Sigmoid colon (tissue), 7 donors: Measurements from ENCODE around the gene FAM181B. TPM values are rescaled to one million over a fixed set of nuclear protein-coding genes. Genes with fewer than 3 reads are reported as not detected.

ENCODE experiments used
- DNase-seq: peaks from one replicate; pipeline ENCODE4 v3.0.0-alpha.2; 2019
- H3K27ac ChIP-seq, 4 donors: fragments of 200-600 bp; sonication (generic); one replicate each; pipeline ENCODE4 v1.5.1; 2016 to 2019; ENCODE audit warnings: mild to moderate bottlenecking in 1 of 4
- H3K27me3 ChIP-seq, 3 donors: fragments of 200-600 bp; sonication (generic); one replicate each; pipeline ENCODE4 v1.5.1; 2019; ENCODE audit warnings: mild to moderate bottlenecking in 1 of 3
- H3K36me3 ChIP-seq, 4 donors: fragments of 200-600 bp; sonication (generic); one replicate each; pipeline ENCODE4 v1.5.1; 2016 to 2019
- H3K4me1 ChIP-seq, 4 donors: fragments of 200-600 bp; sonication (generic); one replicate each; pipeline ENCODE4 v1.5.1; 2017 to 2019
- H3K4me3 ChIP-seq, 4 donors: fragments of 200-600 bp; sonication (generic); one replicate each; pipeline ENCODE4 v1.5.1; 2017 to 2019; ENCODE audit warnings: mild to moderate bottlenecking in 2 of 4, moderate library complexity in 1 of 4
- H3K9me3 ChIP-seq, 4 donors: fragments of 200-600 bp in 3 of 4; sonication (generic) in 3 of 4; one replicate each; pipeline versions ENCODE4 v1.5.1 to v1.6.1; 2013 to 2019
- EP300 ChIP-seq, 4 donors: sonication (generic); formaldehyde crosslinking; IDR thresholded peaks; one replicate each; pipeline ENCODE4 v1.6.1; 2017; ENCODE audit warnings: antibody characterized with exemption in 4 of 4
- POLR2A ChIP-seq, 2 donors: fragments of 450-650 bp; IDR thresholded peaks; one replicate each; pipeline ENCODE4 v1.6.1; 2016; ENCODE audit warnings: antibody characterized with exemption in 2 of 2, mild to moderate bottlenecking in 2 of 2, moderate library complexity in 2 of 2
- POLR2AphosphoS5 ChIP-seq, 4 donors: sonication (generic); formaldehyde crosslinking; IDR thresholded peaks; one replicate each; pipeline ENCODE4 v1.6.1; 2017; ENCODE audit warnings: antibody characterized with exemption in 4 of 4
- WGBS, 2 donors: extraction: QIAGEN DNeasy Blood & Tissue Kit; methylation state at CpG; one replicate each; pipeline ENCODE4 v1.1.7; 2013; 5-methylcytosine and 5-hydroxymethylcytosine counted together
- intact Hi-C: fragments of 100-400 bp; cut with DNase I; formaldehyde crosslinking; loops from one replicate; pipeline ENCODE4 v1.15.1; 2023
- polyA plus RNA-seq, 3 donors: library from polyadenylated mRNA; stranded (reverse); fragments of 200-250 nt; gene quantifications; one replicate each; pipeline ENCODE4 v1.2.3, GENCODE V29; 2013
- total RNA-seq, 4 donors: library from RNA; depleted of rRNA; stranded (reverse); fragments of >200 nt; gene quantifications; one replicate each; pipeline ENCODE4 v1.1.0, GENCODE V29; 2016
- TF ChIP-seq, protein P1 (sequence below), 4 experiments: fragments of 450-650 bp in 3 of 4; fragments of 200-600 bp in 1 of 4; IDR thresholded peaks; one replicate each; pipeline ENCODE4 v1.5.1; 2016 to 2019; ENCODE audit warnings: antibody characterized with exemption in 4 of 4, mild to moderate bottlenecking in 3 of 4, moderate library complexity in 2 of 4
- donor health status: healthy with polysubstance abuse.
- donor health status: Bipolar disorder and iron deficiency.
- donor health status: healthy.

Gene FAM181B
- total RNA-seq (1 to 10 TPM in 1 of 4 donors, under 1 TPM in 3; 0.83 to 1.4 (median 0.97) TPM), polyA plus RNA-seq (under 1 TPM; under 0.01 to 0.34 (median 0.23) TPM)

DNA sequence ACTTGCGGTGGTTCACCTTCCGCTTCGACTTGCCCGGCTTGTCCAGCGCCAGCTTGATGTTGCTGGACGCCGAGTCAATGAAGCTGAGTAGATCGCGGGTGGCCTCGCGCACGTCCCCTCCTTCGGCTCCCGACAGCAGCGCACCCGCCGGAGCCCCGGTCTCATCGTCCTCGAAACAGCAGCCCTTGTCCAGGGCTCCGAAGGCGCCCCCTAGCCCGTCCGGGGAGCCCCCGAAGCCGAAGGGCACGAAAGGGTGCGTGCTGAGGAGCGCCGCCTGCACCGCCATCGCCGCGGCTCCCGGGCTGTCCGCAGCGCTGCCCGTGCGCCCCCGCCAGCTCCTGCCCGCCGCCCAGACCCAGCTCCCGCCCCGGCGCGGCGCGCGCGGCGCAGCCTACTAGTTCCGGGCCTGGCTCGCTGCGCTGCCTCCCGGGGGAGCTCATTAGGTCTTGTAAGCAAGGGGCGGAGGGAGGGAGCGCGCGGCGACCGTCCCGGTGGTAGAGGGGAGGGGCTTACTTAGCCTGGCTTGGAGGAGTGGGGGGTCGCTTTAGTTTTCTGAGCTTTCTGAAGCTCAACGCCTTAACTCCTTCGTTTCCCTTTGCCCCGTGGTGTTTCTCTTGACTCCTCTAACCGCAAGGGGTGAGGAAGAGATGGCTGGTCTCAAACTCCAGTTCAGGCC lies at the start of gene FAM181B:
TSS of gene FAM181B (minus strand) at position 421 of the 676 bp plus-strand sequence. CDS start at position 286, 135 bp downstream.
- peaks cover 0 to 14% (median 11%) of the 10 kb centered on the region in 4 donors for H3K4me1 ChIP-seq
- 1% methylated on average over 67 of the region's 67 CpGs for WGBS, 2 donors
- intact Hi-C loops: loop anchor here (5.0 kb wide), 1 partner anchor 129 kb away; no protein-coding TSS in a partner anchor
- peak within 1 kb of the TSS; percentile 35 to 66 (median 64) for H3K27ac ChIP-seq
- no peaks in the 10 kb centered on the region for H3K9me3 ChIP-seq
- peak; percentile 72 for DNase-seq
- peaks cover 11 to 55% (median 42%) of the 10 kb centered on the region in 3 donors for H3K27me3 ChIP-seq
- peak within 1 kb of the TSS; percentile 36 to 60 (median 53) for H3K4me3 ChIP-seq
- no peak for TF ChIP-seq EP300 (IDR thresholded peaks at IDR 0.05)
- TF ChIP-seq, protein P1, sequence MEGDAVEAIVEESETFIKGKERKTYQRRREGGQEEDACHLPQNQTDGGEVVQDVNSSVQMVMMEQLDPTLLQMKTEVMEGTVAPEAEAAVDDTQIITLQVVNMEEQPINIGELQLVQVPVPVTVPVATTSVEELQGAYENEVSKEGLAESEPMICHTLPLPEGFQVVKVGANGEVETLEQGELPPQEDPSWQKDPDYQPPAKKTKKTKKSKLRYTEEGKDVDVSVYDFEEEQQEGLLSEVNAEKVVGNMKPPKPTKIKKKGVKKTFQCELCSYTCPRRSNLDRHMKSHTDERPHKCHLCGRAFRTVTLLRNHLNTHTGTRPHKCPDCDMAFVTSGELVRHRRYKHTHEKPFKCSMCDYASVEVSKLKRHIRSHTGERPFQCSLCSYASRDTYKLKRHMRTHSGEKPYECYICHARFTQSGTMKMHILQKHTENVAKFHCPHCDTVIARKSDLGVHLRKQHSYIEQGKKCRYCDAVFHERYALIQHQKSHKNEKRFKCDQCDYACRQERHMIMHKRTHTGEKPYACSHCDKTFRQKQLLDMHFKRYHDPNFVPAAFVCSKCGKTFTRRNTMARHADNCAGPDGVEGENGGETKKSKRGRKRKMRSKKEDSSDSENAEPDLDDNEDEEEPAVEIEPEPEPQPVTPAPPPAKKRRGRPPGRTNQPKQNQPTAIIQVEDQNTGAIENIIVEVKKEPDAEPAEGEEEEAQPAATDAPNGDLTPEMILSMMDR (IDR thresholded peaks at IDR 0.05): no peak
- peak in 1 of 4 donors; percentile 50 for TF ChIP-seq POLR2AphosphoS5 (IDR thresholded peaks at IDR 0.05)
- TF ChIP-seq POLR2A (IDR thresholded peaks at IDR 0.05): no peak
- H3K36me3 ChIP-seq: no peaks in the 10 kb centered on the region

DNA sequence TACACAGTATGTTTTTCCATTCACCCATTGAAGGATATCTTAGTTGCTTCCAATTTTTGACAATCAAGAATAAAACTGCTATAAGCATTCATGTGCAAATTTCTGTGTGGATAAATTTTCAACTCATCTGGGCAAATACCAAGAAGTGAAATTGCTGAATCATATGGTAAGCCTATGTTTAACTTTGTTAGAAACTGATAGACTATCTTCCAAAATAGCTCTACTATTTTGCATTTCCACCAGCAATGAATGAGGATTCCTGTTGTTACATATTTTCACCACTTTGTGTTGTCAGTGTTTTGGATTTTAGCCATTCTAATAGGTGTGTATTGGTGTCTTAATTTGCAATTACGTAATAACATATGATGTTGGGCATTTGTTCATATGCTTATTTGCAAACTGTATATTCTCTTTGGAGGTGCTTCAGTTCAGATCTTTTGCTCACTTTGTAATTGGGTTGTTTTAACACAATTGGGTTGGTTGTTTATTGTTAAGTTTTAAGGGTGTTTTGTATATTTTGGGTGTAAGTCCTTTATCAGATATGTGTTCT lies 49.2 kb upstream of the FAM181B start:
- no peak overlapping the region for H3K27ac ChIP-seq
- H3K9me3 ChIP-seq: no peaks in the 10 kb centered on the region
- no peak for DNase-seq
- H3K4me1 ChIP-seq: no peaks in the 10 kb centered on the region
- no peak for TF ChIP-seq POLR2AphosphoS5 (IDR thresholded peaks at IDR 0.05)
- TF ChIP-seq, protein P1 (IDR thresholded peaks at IDR 0.05): no peak
- TF ChIP-seq EP300 (IDR thresholded peaks at IDR 0.05): no peak
- no peak for TF ChIP-seq POLR2A (IDR thresholded peaks at IDR 0.05)
- no peaks in the 10 kb centered on the region for H3K36me3 ChIP-seq
- 96% methylated on average over 1 of the region's 1 CpG for WGBS, 2 donors
- no peak overlapping the region for H3K4me3 ChIP-seq
- intact Hi-C loops: no loop called here
- no peaks in the 10 kb centered on the region for H3K27me3 ChIP-seq

- Histone ChIP-seq H3K4me3 (no peak overlapping the region), H3K27me3 (no peaks in the 10 kb centered on the region), H3K4me1 (no peaks in the 10 kb centered on the region), H3K36me3 (no peaks in the 10 kb centered on the region), H3K9me3 (peaks cover 0 to 2% (median 0%) of the 10 kb centered on the region in 4 donors), H3K27ac (no peak overlapping the region)
- no peak for DNase-seq
- TF ChIP-seq POLR2A (IDR thresholded peaks at IDR 0.05) (no peak), POLR2AphosphoS5 (IDR thresholded peaks at IDR 0.05) (no peak), EP300 (IDR thresholded peaks at IDR 0.05) (no peak)
- TF ChIP-seq, protein P1 (IDR thresholded peaks at IDR 0.05): no peak
- intact Hi-C loops: no loop called here
- 65 to 73% methylated on average over 1 of the region's 1 CpG for WGBS, 2 donors
Observed at GRCh38 chr11:82778776-82779175, 45.1 kb upstream of the FAM181B start.

DNA sequence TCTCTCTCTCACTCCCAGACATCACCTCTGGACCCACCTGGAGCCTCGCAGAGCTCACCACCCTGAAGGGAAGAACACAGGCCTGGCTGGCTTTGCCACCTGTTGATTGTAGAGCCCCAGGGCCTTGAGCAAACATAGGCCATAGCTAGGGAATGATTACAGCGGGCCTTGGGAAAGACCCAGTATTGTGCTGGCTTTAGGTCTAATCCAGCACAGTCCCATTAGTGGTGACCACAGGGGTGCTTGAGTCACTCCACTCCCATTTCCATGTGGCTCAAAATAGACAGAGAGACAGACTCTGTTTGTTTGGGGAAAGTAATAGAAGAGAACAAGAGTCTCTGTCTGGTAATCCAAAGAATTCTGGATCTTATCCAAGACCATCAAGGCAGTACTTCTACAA lies 42.7 kb upstream of the FAM181B start:
- TF ChIP-seq, protein P1 (IDR thresholded peaks at IDR 0.05): no peak
- TF ChIP-seq POLR2A (IDR thresholded peaks at IDR 0.05): no peak
- Histone ChIP-seq H3K4me1 (no peaks in the 10 kb centered on the region), H3K9me3 (peaks cover 0 to 2% (median 0%) of the 10 kb centered on the region in 4 donors), H3K36me3 (no peaks in the 10 kb centered on the region), H3K4me3 (no peak overlapping the region), H3K27ac (no peak overlapping the region), H3K27me3 (no peaks in the 10 kb centered on the region)
- intact Hi-C loops: no loop called here
- no peak for DNase-seq
- 65 to 86% methylated on average over 2 of the region's 2 CpGs for WGBS, 2 donors
